ENCODE results near the gene CPNE7.
"Not testable (repeated sequence)": the region's sequence is repeated elsewhere in the genome, so short reads cannot be mapped to it uniquely, and the experiment has no call there.

The CPNE7 gene

GRCh38 chr16:89584768-89585549 lies 9.4 kb downstream of the CPNE7 start:
- no peak for DNase-seq

DNA sequence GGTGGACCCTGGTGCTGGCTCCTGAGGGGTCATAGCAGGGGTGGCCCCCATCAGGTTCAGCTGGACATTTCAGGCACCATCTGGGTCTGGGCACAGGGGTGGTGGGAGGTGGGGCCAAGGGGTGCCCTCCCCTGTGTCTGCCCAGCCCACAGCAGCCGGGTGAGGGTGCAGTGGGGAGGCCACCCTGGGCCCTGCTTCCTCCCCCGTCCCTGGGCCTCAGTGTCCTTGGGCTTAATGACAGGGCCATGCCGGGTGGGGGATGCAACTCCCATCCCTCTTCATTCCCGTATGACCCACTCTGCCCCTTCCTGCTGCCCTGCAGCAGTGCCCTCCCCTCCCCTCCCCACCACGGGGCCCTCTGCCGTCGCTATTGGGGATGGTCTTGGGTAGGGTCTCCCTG lies 10.7 kb downstream of the CPNE7 start:
- DNase-seq, result no peak

- DNase-seq, result no peak
Measured at GRCh38 chr16:89586853-89587252, 11.3 kb downstream of the CPNE7 start.

DNA sequence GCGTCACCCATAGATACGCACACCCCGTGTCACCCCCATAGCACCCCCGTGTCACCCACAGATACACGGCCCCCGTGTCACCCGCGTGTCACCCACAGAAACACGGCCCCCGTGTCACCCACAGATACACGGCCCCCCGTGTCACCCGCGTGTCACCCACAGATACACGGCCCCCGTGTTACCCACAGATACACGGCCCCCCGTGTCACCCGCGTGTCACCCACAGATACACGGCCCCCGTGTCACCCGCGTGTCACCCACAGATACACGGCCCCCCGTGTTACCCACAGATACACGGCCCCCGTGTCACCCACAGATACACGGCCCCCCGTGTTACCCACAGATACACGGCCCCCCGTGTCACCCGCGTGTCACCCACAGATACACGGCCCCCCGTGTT lies 12.1 kb downstream of the CPNE7 start:
- DNase-seq, result not testable (repeated sequence)

- no peak for DNase-seq
Measured at GRCh38 chr16:89588413-89589109, 13.0 kb downstream of the CPNE7 start.

GRCh38 chr16:89589241-89589926 lies 13.8 kb downstream of the CPNE7 start:
- DNase-seq, result no peak

DNA sequence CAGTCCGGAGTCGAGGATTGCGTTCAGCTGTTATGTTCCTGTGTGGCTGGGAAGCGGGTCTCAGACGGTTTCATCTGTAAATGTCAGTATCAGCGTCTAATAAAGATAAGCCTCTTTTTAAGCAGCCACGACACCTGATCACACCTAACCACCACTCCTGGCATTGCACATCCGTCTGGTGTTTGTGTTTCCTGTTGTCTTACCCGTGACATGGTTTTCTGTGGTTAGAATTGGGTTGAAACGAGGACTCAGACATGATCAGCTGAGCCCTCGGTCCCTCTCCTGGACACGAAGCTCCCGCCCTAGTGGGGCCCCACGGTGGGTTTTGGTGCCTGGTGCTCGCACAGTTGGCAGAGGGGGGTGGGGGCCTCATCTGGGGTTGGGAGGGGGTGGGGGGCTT lies 18.3 kb downstream of the CPNE7 start:
- DNase-seq, result no peak

- DNase-seq, result no peak
Measured at GRCh38 chr16:89595330-89596060, 19.9 kb downstream of the CPNE7 start.

- DNase-seq, result no peak
Measured at GRCh38 chr16:89596061-89596689, 20.6 kb downstream of the CPNE7 start.

- no peak for DNase-seq
Measured at GRCh38 chr16:89596957-89597649, 21.5 kb downstream of the CPNE7 start.

DNA sequence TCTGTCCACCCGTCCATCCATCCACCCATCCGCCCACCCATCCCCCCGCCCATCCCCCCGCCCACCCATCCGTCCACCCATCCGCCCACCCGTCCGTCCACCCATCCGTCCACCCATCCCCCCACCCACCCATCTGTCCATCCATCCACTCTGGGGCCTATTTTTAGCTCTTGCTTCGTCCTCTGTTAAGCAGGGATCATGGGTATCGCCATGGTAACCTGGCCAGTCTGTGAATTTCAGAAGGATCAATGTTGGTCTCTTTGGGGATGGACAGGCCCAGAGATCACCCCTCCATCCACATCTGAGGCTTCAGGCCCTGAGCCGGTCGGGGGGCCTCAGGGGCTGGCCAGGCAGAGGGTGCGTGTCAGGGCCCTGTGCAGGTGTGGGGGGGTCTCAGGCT lies 22.6 kb downstream of the CPNE7 start:
- DNase-seq, result no peak

DNA sequence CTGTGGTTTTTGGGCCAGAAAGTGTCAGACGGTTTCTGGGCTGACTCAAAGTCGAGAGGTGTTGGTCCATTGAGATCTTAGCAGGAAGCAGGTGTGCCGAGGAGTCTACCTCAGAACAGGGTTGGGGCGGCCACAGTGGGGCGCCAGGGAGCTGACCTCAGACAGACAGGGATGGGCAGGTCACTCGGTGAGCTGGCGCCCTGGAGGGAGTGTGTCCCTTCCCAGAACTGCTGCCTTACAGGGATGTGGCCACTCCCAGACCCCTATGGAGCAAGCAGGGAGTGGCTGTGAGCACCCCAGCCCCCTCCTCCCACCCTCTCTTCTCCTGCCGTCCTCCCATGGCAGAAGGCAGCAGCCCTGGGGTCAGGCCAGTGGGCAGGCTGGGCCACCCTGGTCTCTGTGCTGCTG lies 23.9 kb downstream of the CPNE7 start:
- no peak for DNase-seq

GRCh38 chr16:89599902-89600301 lies 24.3 kb downstream of the CPNE7 start:
- no peak for DNase-seq

DNA sequence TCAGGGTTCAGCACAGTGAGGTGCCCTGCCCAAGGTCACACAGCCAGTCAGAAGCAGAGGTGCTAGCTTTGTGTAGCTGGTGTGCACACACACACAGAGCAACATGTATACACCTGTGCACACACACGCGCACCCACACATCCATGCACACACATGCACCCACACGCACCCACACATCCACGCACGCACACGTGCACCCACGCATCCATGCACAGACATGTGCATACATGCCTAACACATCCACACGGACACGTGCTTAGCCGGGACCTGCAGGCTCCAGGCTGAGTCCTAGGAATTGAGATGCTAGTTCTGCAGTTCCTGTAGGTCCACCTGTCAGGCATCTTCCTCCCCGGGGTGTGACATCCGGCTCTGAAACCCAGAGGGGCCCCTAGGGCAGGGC lies 24.9 kb downstream of the CPNE7 start:
- DNase-seq, result no peak

DNA sequence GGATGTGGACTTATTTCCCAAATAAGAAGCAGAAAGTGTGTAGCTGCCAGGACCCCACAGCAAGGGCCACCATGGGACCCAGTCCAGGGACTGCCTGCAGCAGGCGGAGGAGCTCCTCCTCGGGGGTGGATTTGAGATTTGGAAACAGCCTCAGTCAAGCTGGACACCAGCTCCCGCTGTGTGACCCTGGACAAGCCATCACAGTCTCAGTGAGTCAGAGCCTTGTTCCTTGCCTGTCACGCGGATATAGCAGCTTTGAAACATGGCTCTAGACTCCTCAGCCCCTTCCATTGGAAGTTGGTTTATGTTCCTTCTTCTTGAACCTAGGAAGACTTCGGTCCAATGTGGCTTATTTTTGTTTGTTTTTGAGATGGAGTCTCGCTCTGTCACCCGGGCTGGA lies 25.4 kb downstream of the CPNE7 start:
- DNase-seq, result no peak

GRCh38 chr16:89601906-89602272 lies 26.3 kb downstream of the CPNE7 start:
- no peak for DNase-seq

- DNase-seq, result no peak
Measured at GRCh38 chr16:89602273-89602951, 26.9 kb downstream of the CPNE7 start.

DNA sequence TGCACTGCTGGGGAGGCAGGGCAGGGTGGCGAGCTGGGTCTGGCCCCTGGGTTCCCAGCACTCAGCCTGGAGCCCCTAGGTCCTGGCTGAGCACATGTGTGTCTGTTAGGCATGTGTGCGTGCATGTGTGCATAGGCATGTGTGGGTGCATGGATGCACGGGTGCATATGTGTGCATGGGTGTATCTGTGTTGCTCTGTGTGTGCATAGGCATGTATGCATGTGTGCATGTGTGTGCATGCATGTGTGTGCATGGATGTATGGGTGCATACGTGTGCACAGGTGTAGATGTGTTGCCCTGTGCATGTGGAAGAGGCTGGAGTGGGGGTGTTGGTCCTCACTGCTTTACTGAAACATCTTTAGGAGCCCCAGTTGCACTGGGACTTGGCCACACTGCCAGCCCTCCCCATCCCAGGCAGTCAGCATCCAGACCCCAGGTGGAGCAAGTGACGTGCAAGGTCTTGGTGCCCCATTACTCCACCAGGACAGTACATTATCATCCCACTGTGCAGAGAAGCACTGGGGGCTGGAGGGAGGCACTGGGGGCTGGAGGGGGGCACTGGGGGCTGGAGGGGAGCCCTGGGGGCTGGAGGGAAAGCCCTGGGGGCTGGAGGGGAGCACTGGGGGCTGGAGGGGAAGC lies 27.5 kb downstream of the CPNE7 start:
- DNase-seq, result no peak

- no peak for DNase-seq
Measured at GRCh38 chr16:89604764-89605163, 29.2 kb downstream of the CPNE7 start.

DNA sequence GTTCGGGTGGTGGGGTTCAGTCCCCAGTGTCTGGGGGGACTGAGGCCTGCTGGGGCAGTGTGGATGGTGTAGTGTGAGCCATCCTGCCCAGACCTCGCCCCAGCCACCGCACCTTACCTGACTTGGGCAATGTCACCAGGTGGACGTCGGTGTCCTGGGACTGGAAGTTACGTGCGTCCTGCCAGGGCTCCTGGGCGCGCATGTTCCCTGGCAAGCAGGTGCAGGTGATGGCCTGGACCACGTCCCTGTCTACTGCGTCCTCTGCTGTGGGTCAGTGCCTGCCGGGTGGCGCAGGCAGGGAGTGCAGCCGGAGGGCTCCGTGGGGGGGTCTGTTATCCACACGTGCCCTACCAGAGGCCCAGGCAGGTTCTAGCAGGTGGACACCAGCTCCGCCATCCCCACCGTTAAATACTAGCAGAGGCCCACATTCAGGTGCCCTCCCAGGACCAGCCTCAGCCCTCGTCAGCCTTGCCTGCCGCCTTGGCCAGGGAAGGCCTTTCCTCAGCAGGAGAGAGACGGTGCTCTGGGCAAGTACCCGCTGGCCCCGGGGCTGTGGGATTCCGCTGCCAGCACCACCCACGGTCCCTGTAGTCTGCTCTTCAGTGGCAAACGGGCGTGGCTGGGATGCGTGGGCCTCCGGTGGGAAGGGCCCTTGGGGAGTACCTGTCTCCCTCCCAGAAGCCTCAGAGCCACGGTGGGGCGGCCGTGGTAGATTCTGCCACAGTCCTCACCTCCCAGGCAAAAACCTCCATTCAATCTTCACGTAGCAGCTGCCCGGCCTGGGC lies 29.8 kb downstream of the CPNE7 start:
- DNase-seq, result no peak
